Endothelial cell of umbilical vein (primary cell): ENCODE measurements around the gene BLTP3B. TPM values are rescaled to one million over a fixed set of nuclear protein-coding genes. Genes with fewer than 3 reads are reported as not detected.

Experiments used
- BruUV-seq: library from RNA; stranded (reverse); fragments of 400-500 nt; replicated peaks from 2 replicates; lab custom pipeline; 2021; lab: Mats Ljungman, UMichigan
- CTCF ChIA-PET: fragments of 300-600, 350-600 bp; sonication (Branson Sonifier 250); formaldehyde crosslinking; loops from one replicate; lab custom pipeline; 2021; ENCODE audit warnings: antibody characterized with exemption, inconsistent platforms; lab: Charles Lee
- POLR2A ChIA-PET: fragments of 300-600, 350-600 bp; sonication (Branson Sonifier 250); formaldehyde crosslinking; loops from one replicate; lab custom pipeline; 2021; ENCODE audit warnings: antibody characterized with exemption, inconsistent platforms; lab: Charles Lee
- DNase-seq: peaks from one replicate; pipeline ENCODE4 v3.0.0-alpha.2; 2011; ENCODE audit warnings: low read depth, low spot score
- FAIRE-seq: peaks from 2 replicates; lab custom pipeline; 2011; peaks lifted over from hg19 to GRCh38; lab: Jason Lieb, UNC
- H2AFZ ChIP-seq: 2 replicates; pipeline ENCODE4 v1.6.0; 2012; ENCODE audit warnings: low read depth, low read length, control low read depth, inconsistent platforms
- H3K27ac ChIP-seq: 2 replicates; pipeline ENCODE4 v1.5.1; 2011; ENCODE audit warnings: low read depth, mild to moderate bottlenecking, control low read depth, low read length, moderate library complexity; ENCODE audit not compliant: insufficient read depth
- H3K27me3 ChIP-seq, 2 experiments: 2 replicates each; pipeline versions ENCODE4 v1.6.0 to v1.6.1; 2011; ENCODE audit warnings: low read length in 2 of 2, mixed read lengths in 1 of 2; ENCODE audit not compliant: control insufficient read depth in 2 of 2, insufficient read depth in 2 of 2
- H3K36me3 ChIP-seq, 2 experiments: 2 replicates in 1 of 2; 3 replicates in 1 of 2; pipeline ENCODE4 v1.5.1; 2011; ENCODE audit warnings: low read length in 2 of 2, mild to moderate bottlenecking in 1 of 2, moderate library complexity in 1 of 2; ENCODE audit not compliant: control insufficient read depth in 2 of 2, insufficient read depth in 2 of 2; ENCODE audit errors: extremely low read depth in 1 of 2
- H3K4me1 ChIP-seq: 3 replicates; pipeline ENCODE4 v1.5.1; 2011; ENCODE audit warnings: mild to moderate bottlenecking, low read length; ENCODE audit not compliant: control insufficient read depth, insufficient read depth; ENCODE audit errors: extremely low read depth
- H3K4me2 ChIP-seq: 2 replicates; pipeline ENCODE4 v1.6.1; 2011; ENCODE audit warnings: low read length, control low read depth, mixed read lengths; ENCODE audit not compliant: insufficient read depth
- H3K4me3 ChIP-seq, 3 experiments: fragments of 200-600 bp in 1 of 3; sonication (generic), shearing (Covaris generic) in 1 of 3; replicated peaks in 1 of 3; 2 replicates each; pipeline ENCODE4 v1.5.1; 2011 to 2016; ENCODE audit warnings: control low read depth in 3 of 3, low read length in 3 of 3, mild to moderate bottlenecking in 2 of 3, inconsistent platforms in 1 of 3, low read depth in 1 of 3, moderate library complexity in 1 of 3; ENCODE audit not compliant: insufficient read depth in 1 of 3
- H3K79me2 ChIP-seq: 2 replicates; pipeline ENCODE4 v1.6.0; 2012; ENCODE audit warnings: low read length, inconsistent platforms; ENCODE audit not compliant: control insufficient read depth, insufficient read depth
- H3K9ac ChIP-seq: replicated peaks from 2 replicates; pipeline ENCODE3; 2011; ENCODE audit warnings: low read length, control low read depth; ENCODE audit not compliant: insufficient read depth; ENCODE audit errors: extremely low read depth
- H3K9me1 ChIP-seq: replicated peaks from 3 replicates; pipeline ENCODE4 v1.6.0; 2011; ENCODE audit warnings: mild to moderate bottlenecking, low read length; ENCODE audit not compliant: control insufficient read depth, insufficient read depth; ENCODE audit errors: extremely low read depth
- H3K9me3 ChIP-seq: replicated peaks from 2 replicates; pipeline ENCODE4 v1.5.1; 2012; ENCODE audit warnings: low read length, inconsistent platforms; ENCODE audit not compliant: control insufficient read depth, insufficient read depth
- H4K20me1 ChIP-seq: replicated peaks from 2 replicates; pipeline ENCODE3; 2011; ENCODE audit warnings: mild to moderate bottlenecking, low read length; ENCODE audit not compliant: control insufficient read depth, insufficient read depth; ENCODE audit errors: extremely low read depth
- CTCF ChIP-seq, 2 donors: IDR thresholded peaks; 1 replicate in 1 of 2; 2 replicates in 1 of 2; pipeline ENCODE4 v1.5.1; 2011; ENCODE audit warnings: low read length in 2 of 2, mild to moderate bottlenecking in 2 of 2, moderate library complexity in 2 of 2, control low read depth in 1 of 2, inconsistent platforms in 1 of 2, low read depth in 1 of 2; ENCODE audit not compliant: insufficient read depth in 1 of 2; ENCODE audit errors: extremely low read depth in 1 of 2
- EZH2 ChIP-seq: IDR thresholded peaks from 2 replicates; pipeline ENCODE4 v1.6.1; 2012; ENCODE audit warnings: borderline replicate concordance, low read depth, mild to moderate bottlenecking, moderate library complexity, low read length, inconsistent platforms; ENCODE audit not compliant: severe bottlenecking
- FOS ChIP-seq: IDR thresholded peaks from 2 replicates; pipeline ENCODE4 v1.6.1; 2011; ENCODE audit warnings: mild to moderate bottlenecking, low read length, moderate library complexity, borderline replicate concordance; ENCODE audit not compliant: insufficient read depth
- MAX ChIP-seq: IDR thresholded peaks from 2 replicates; pipeline ENCODE4 v1.6.1; 2011; ENCODE audit not compliant: insufficient read depth, insufficient read length
- MYC ChIP-seq: IDR thresholded peaks from one replicate; pipeline ENCODE4 v1.6.1; 2011; ENCODE audit warnings: mild to moderate bottlenecking, low read depth, low read length
- POLR2A ChIP-seq: IDR thresholded peaks from 2 replicates; pipeline ENCODE4 v1.6.1; 2012; ENCODE audit warnings: low read depth, mild to moderate bottlenecking, control low read depth, low read length
- POLR2AphosphoS5 ChIP-seq: IDR thresholded peaks from 2 replicates; pipeline ENCODE4 v1.6.1; 2012; ENCODE audit warnings: low read depth, mild to moderate bottlenecking, control low read depth, low read length, moderate library complexity; ENCODE audit not compliant: insufficient read depth
- dilution Hi-C: fragments of 300-500 bp; cut with MboI; formaldehyde crosslinking; loops from one replicate; pipeline ENCODE4 v1.15.0; 2019; ENCODE audit warnings: low sequenced_read_pairs; ENCODE audit not compliant: extremely low pct_ligation_motif_present
- intact Hi-C: fragments of 100-400 bp; cut with micrococcal nuclease; formaldehyde crosslinking; loops from one replicate; pipeline ENCODE4 v1.10.0; 2022
- polyA plus RNA-seq, 4 experiments: library from polyadenylated mRNA; depleted of rRNA in 3 of 4; stranded (reverse) in 3 of 4; unstranded in 1 of 4; fragments of >200 nt; gene quantifications; 2 replicates each; pipeline versions ENCODE4 v1.2.1 to v1.2.3, GENCODE V29; 2011 to 2012; ENCODE audit warnings: missing spikeins in 1 of 4
- total RNA-seq: library from RNA; stranded (reverse); gene quantifications from 2 replicates; pipeline ENCODE4 v1.2.3, GENCODE V29; 2021

BLTP3B gene
- total and polyA plus RNA-seq, 2 donors (not counting 3 experiments of a cell fraction or from before 2014, with no cell fraction given) = 5.4 to 17.9 TPM

DNA sequence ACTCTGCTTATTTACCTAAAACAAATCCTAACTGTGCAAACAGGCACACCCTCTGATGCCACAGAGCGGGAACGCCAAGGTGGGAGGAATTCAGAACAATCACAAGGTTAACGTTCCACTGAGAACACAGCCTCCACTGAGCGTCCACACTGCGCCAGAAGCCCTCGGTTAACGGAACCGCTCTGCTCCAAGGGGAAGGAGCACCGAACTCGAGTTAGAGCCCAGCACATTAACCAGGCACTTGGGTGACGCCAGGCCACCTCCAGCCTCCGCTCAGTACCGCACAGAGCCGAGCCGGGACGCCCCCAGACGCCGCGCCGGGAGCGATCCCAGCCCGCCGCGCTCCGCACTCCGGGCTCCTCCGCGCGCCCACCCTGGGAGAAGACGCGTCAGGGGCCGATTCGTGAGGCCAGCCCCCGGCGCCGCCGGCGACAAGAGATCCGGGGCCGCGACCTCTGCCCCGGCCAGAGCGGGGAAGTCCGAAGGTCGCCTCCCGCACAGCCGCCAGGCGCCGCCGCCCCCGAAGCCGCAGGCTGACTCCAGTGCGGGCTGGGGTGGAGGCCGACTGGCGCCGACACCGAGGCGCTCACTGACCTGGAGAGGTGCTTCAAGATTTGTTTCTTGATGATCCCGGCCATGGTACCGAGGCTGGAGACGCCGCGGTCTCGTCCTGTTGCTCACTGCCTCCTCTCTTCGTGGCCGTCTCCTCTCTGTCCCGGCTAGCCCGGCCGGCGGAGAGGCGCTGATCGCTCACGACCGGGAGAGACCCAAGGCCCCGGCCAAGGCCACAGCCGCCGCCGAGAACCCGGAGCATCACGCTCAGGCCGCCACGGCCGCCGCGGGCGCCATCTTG lies 450 bp downstream of the BLTP3B start:
- H3K4me3 ChIP-seq = peak overlapping the region; percentile 64 to 97 (median 74)
- CTCF ChIA-PET = no interaction called here
- H4K20me1 ChIP-seq = no peaks in the 10 kb centered on the region
- no peaks in the 10 kb centered on the region for H3K9me3 ChIP-seq
- DNase-seq (no peak), FAIRE-seq (no peak)
- H3K4me1 ChIP-seq = peaks cover 5% of the 10 kb centered on the region
- H3K4me2 ChIP-seq = peak overlapping the region; percentile 66
- peaks cover 42% of the 10 kb centered on the region for H3K79me2 ChIP-seq
- peak overlapping the region; percentile 91 for H3K27ac ChIP-seq
- H2AFZ ChIP-seq = peak overlapping the region; percentile 67
- H3K36me3 ChIP-seq = no peaks in the 10 kb centered on the region
- no peaks in the 10 kb centered on the region for H3K9me1 ChIP-seq
- H3K27me3 ChIP-seq = no peaks in the 10 kb centered on the region
- TF ChIP-seq MAX = no peak
- TF ChIP-seq FOS = no peak
- TF ChIP-seq MYC = no peak
- TF ChIP-seq EZH2 = no peak
- peak; percentile 94 for TF ChIP-seq POLR2A
- TF ChIP-seq POLR2AphosphoS5 = peak; percentile 74
- no peak for TF ChIP-seq CTCF (IDR thresholded peaks at IDR 0.05; ENCODE audit: extremely low read depth in 1 of 2, insufficient read depth in 1 of 2, low read depth in 1 of 2, low read length in 2 of 2)
- BruUV-seq = no TSS peak
- intact Hi-C loops = loop anchor here (1.0 to 2.0 kb wide), 5 partner anchors 58 to 423 kb away; partner anchors contain the start of genes ACTR6, DEPDC4 and SCYL2
- peak overlapping the region; percentile 98 for H3K9ac ChIP-seq
- dilution Hi-C loops = no loop called here
- POLR2A ChIA-PET = no interaction called here
